Vagina (tissue), 2 donors: ENCODE measurements around the gene KCNJ10. TPM values are rescaled to one million over a fixed set of nuclear protein-coding genes. Genes with fewer than 3 reads are reported as not detected.

Experiments used
- DNase-seq, 2 donors: peaks; one replicate each; pipeline ENCODE4 v3.0.0-alpha.2; 2017; ENCODE audit errors: extremely low spot score in 2 of 2
- H3K27ac ChIP-seq: fragments of 200-600 bp; sonication (generic); one replicate; pipeline ENCODE4 v1.5.1; 2019
- H3K27me3 ChIP-seq: fragments of 200-600 bp; sonication (generic); one replicate; pipeline ENCODE4 v1.5.1; 2019
- H3K36me3 ChIP-seq, 2 donors: fragments of 200-600 bp; sonication (generic); one replicate each; pipeline ENCODE4 v1.5.1; 2017 to 2019
- H3K4me1 ChIP-seq: fragments of 200-600 bp; sonication (generic); one replicate; pipeline ENCODE4 v1.5.1; 2019
- H3K4me3 ChIP-seq, 2 donors: fragments of 200-600 bp; sonication (generic); 1 replicate in 1 of 2; 2 replicates in 1 of 2; pipeline ENCODE4 v1.5.1; 2016 to 2019
- H3K9me3 ChIP-seq: fragments of 200-600 bp; sonication (generic); one replicate; pipeline ENCODE4 v1.5.1; 2019
- CTCF ChIP-seq, 3 experiments: fragments of 450-650 bp in 2 of 3; fragments of 200-600 bp in 1 of 3; sonication (generic) in 1 of 3; IDR thresholded peaks; one replicate each; pipeline ENCODE4 v1.5.1; 2017 to 2019; ENCODE audit warnings: antibody characterized with exemption in 3 of 3, mild to moderate bottlenecking in 2 of 3, moderate library complexity in 2 of 3
- POLR2A ChIP-seq, 2 donors: fragments of 450-650 bp; IDR thresholded peaks; one replicate each; pipeline ENCODE4 v1.6.1; 2017; ENCODE audit warnings: antibody characterized with exemption in 2 of 2, mild to moderate bottlenecking in 2 of 2, moderate library complexity in 2 of 2
- POLR2AphosphoS5 ChIP-seq, 2 donors: sonication (generic); formaldehyde crosslinking; IDR thresholded peaks; one replicate each; pipeline ENCODE4 v1.9.0; 2017; ENCODE audit warnings: antibody characterized with exemption in 2 of 2, mild to moderate bottlenecking in 2 of 2, low read depth in 1 of 2; ENCODE audit not compliant: insufficient read depth in 1 of 2
- intact Hi-C: fragments of 100-400 bp; cut with DNase I; formaldehyde crosslinking; loops from one replicate; pipeline ENCODE4 v1.15.1; 2023
- total RNA-seq: library from RNA; depleted of rRNA; stranded (reverse); fragments of >200 nt; gene quantifications from one replicate; pipeline ENCODE4 v1.2.3, GENCODE V29; 2016

The KCNJ10 gene
- total RNA-seq, 1 donor from 2014 or later = not detected

- Histone ChIP-seq H3K27me3 (no peaks in the 10 kb centered on the region), H3K4me3 (no peak overlapping the region), H3K4me1 (peaks cover 24% of the 10 kb centered on the region), H3K36me3 (no peaks in the 10 kb centered on the region), H3K27ac (no peak overlapping the region), H3K9me3 (no peaks in the 10 kb centered on the region)
- TF ChIP-seq POLR2AphosphoS5 (IDR thresholded peaks at IDR 0.05; ENCODE audit: insufficient read depth in 1 of 2, low read depth in 1 of 2) = no peak
- TF ChIP-seq POLR2A (IDR thresholded peaks at IDR 0.05) = no peak
- TF ChIP-seq CTCF (IDR thresholded peaks at IDR 0.05) = no peak
- no peak for DNase-seq
- intact Hi-C loops = no loop called here
Measured at GRCh38 chr1:159965263-159965662, 104.7 kb downstream of the KCNJ10 start.

- H3K4me1 ChIP-seq = peaks cover 25% of the 10 kb centered on the region
- H3K4me3 ChIP-seq = no peak overlapping the region
- no peaks in the 10 kb centered on the region for H3K36me3 ChIP-seq
- no peak for DNase-seq
- intact Hi-C loops = no loop called here
- H3K27me3 ChIP-seq = no peaks in the 10 kb centered on the region
- TF ChIP-seq POLR2AphosphoS5 (IDR thresholded peaks at IDR 0.05; ENCODE audit: insufficient read depth in 1 of 2, low read depth in 1 of 2) = no peak
- no peak for TF ChIP-seq POLR2A (IDR thresholded peaks at IDR 0.05)
- no peak for TF ChIP-seq CTCF (IDR thresholded peaks at IDR 0.05)
- no peaks in the 10 kb centered on the region for H3K9me3 ChIP-seq
- H3K27ac ChIP-seq = no peak overlapping the region
Measured at GRCh38 chr1:159964144-159964543, 105.8 kb downstream of the KCNJ10 start.

GRCh38 chr1:159962176-159962575 is 107.8 kb downstream of the KCNJ10 start:
- no peaks in the 10 kb centered on the region for H3K27me3 ChIP-seq
- intact Hi-C loops = no loop called here
- H3K27ac ChIP-seq = peak overlapping the region; percentile 41
- H3K9me3 ChIP-seq = no peaks in the 10 kb centered on the region
- DNase-seq = no peak
- H3K4me3 ChIP-seq = peak overlapping the region in 1 of 2 donors; percentile 21
- no peaks in the 10 kb centered on the region for H3K36me3 ChIP-seq
- no peak for TF ChIP-seq CTCF (IDR thresholded peaks at IDR 0.05)
- TF ChIP-seq POLR2AphosphoS5 (IDR thresholded peaks at IDR 0.05; ENCODE audit: insufficient read depth in 1 of 2, low read depth in 1 of 2) = no peak
- no peak for TF ChIP-seq POLR2A (IDR thresholded peaks at IDR 0.05)
- H3K4me1 ChIP-seq = peaks cover 25% of the 10 kb centered on the region

- TF ChIP-seq POLR2AphosphoS5 (IDR thresholded peaks at IDR 0.05; ENCODE audit: insufficient read depth in 1 of 2, low read depth in 1 of 2) (no peak), CTCF (IDR thresholded peaks at IDR 0.05) (no peak), POLR2A (IDR thresholded peaks at IDR 0.05) (no peak)
- no peak for DNase-seq
- Histone ChIP-seq H3K27me3 (no peaks in the 10 kb centered on the region), H3K4me3 (peak overlapping the region in 1 of 2 donors; percentile 21), H3K27ac (peak overlapping the region; percentile 41), H3K36me3 (no peaks in the 10 kb centered on the region), H3K9me3 (no peaks in the 10 kb centered on the region), H3K4me1 (peaks cover 25% of the 10 kb centered on the region)
- intact Hi-C loops = no loop called here
Measured at GRCh38 chr1:159961636-159962035, 108.3 kb downstream of the KCNJ10 start.

GRCh38 chr1:159960721-159961381 is 109.1 kb downstream of the KCNJ10 start:
- no peaks in the 10 kb centered on the region for H3K27me3 ChIP-seq
- intact Hi-C loops = no loop called here
- DNase-seq = no peak
- TF ChIP-seq POLR2A (IDR thresholded peaks at IDR 0.05) (no peak), POLR2AphosphoS5 (IDR thresholded peaks at IDR 0.05; ENCODE audit: insufficient read depth in 1 of 2, low read depth in 1 of 2) (peak; percentile 37 to 70), CTCF (IDR thresholded peaks at IDR 0.05) (no peak)
- H3K4me3 ChIP-seq = peak overlapping the region in 1 of 2 donors; percentile 21
- H3K36me3 ChIP-seq = no peaks in the 10 kb centered on the region
- no peaks in the 10 kb centered on the region for H3K9me3 ChIP-seq
- peak overlapping the region; percentile 41 for H3K27ac ChIP-seq
- peaks cover 25% of the 10 kb centered on the region for H3K4me1 ChIP-seq
